GM10847 (cell line): ENCODE measurements around the gene AHDC1.

Source experiments
- POLR2A ChIP-seq: IDR thresholded peaks from 2 replicates; pipeline ENCODE4 v1.6.1; 2011; ENCODE audit not compliant: insufficient read length; ENCODE audit errors: extremely low read depth

The AHDC1 gene, protein sequence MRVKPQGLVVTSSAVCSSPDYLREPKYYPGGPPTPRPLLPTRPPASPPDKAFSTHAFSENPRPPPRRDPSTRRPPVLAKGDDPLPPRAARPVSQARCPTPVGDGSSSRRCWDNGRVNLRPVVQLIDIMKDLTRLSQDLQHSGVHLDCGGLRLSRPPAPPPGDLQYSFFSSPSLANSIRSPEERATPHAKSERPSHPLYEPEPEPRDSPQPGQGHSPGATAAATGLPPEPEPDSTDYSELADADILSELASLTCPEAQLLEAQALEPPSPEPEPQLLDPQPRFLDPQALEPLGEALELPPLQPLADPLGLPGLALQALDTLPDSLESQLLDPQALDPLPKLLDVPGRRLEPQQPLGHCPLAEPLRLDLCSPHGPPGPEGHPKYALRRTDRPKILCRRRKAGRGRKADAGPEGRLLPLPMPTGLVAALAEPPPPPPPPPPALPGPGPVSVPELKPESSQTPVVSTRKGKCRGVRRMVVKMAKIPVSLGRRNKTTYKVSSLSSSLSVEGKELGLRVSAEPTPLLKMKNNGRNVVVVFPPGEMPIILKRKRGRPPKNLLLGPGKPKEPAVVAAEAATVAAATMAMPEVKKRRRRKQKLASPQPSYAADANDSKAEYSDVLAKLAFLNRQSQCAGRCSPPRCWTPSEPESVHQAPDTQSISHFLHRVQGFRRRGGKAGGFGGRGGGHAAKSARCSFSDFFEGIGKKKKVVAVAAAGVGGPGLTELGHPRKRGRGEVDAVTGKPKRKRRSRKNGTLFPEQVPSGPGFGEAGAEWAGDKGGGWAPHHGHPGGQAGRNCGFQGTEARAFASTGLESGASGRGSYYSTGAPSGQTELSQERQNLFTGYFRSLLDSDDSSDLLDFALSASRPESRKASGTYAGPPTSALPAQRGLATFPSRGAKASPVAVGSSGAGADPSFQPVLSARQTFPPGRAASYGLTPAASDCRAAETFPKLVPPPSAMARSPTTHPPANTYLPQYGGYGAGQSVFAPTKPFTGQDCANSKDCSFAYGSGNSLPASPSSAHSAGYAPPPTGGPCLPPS (N-terminal part only)

GRCh38 chr1:27603681-27604578 lies at the start of gene AHDC1:
AHDC1 (minus strand) TSS chr1:27604144; CDS start chr1:27552115, 52,029 bp downstream.
- TF ChIP-seq POLR2A = peak; percentile 81

- TF ChIP-seq POLR2A = no peak
Measured at GRCh38 chr1:27652111-27652864, 48.3 kb upstream of the AHDC1 start.

- TF ChIP-seq POLR2A = no peak
Measured at GRCh38 chr1:27650539-27651175, 46.7 kb upstream of the AHDC1 start.

DNA sequence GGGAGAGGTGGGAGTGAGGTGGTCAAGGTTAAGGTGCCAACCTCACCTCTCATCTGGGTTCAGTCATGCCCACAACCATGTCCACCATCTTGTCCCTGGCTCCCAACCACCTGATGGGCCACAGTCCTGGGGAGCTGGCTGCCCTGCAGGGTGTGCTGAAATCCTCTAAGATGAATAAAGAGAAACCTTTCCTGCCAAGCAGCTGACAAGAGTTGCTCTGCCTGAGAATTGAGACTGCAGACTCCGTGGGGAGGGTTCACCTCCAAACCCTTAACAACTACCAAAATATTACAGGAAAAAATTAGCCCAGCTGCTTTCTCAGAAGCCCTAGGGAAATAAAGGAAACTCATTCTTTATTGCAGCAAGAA lies 46.2 kb upstream of the AHDC1 start:
- TF ChIP-seq POLR2A = no peak

GRCh38 chr1:27649306-27649635 lies 45.3 kb upstream of the AHDC1 start:
- TF ChIP-seq POLR2A = no peak

GRCh38 chr1:27648602-27649305 lies 44.8 kb upstream of the AHDC1 start:
- TF ChIP-seq POLR2A = no peak

- no peak for TF ChIP-seq POLR2A
Measured at GRCh38 chr1:27647328-27647727, 43.4 kb upstream of the AHDC1 start.

DNA sequence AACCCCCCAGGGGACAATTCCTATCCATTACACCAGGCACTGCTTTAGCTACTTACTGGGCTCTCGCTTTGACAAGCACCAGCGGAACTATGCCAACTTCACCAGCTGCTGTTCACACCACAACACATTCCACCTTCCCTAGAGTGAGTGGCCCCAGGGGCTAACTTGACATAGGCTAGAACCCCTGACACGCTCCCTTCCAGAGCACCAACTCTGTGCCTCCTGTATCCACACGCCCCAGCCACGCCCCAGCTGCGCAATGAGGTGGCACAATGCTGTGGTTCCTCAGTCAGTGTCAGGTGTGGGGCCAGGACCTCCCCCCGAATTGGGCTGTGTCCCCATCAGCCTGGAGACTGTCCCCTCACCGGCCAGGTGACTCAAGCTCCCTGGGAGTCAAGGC lies 42.7 kb upstream of the AHDC1 start:
- no peak for TF ChIP-seq POLR2A

GRCh38 chr1:27645071-27645415 lies 41.1 kb upstream of the AHDC1 start:
- no peak for TF ChIP-seq POLR2A

DNA sequence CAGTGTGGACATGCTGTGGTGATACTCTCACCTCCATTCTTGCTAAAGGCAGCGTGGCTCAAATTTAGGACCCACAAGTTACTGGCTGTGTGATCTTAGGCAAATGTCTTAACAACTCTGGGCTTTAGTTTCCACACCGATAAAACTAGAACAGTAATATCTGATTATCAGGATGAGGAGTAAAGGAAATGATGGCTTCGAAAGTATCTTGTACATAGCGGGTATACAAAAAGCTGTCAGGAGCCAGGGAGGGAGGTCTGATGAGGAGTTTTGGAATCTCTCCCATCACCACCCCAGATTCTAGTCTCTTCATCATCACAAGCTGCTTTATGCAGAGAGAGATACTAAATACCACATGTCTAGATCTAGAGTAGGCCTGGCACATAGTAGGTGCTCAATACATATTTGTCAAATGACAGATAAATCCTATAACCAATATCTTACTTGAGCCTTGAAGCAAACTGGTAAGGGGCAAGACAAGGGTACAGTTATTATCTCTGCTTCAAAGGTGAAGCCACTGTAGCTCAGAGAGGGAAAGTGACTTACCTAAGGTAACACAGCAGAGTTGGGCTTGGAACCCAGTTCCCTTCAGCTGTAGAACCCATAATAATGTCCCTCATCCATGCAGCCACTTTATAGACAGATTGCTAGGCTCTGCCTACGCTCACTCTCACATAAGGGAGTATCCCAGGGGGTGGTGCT lies 40.6 kb upstream of the AHDC1 start:
- TF ChIP-seq POLR2A = no peak

DNA sequence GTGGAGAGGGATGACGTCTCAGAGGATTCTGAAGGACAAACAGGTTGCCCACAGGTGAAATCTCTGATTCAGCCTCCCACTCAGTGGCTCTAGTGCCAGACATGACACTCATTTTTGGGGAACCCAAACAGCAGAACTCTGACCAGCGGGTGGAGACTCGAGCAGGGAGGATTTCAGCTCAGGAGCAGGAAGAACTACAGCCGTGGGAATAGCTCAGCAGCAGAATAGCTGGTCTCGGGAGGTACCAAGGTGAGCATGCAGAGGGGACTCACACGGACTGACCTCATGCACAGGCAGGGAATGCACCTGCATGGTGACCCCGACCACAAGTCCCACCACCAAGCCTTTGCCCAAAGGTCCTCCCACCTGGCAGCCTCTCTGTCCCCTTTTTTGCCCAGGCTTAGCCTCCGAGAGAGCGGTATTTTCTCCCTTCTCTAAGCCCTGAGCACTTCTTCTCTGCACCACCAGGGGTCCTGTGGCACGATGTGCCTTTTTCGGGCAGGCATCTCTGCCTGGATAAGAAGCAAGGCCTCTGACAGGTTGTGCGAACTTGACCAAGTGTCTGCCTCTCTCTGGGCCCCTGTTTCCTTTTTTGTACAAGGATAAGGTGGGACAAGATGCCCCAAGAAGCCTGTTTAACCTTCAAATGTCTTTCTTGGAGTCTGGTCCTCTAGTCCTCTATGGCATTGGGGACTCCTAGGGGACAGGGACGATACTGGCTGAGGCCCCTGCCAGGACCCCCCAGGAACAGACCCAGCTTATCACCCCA lies 39.8 kb upstream of the AHDC1 start:
- no peak for TF ChIP-seq POLR2A

DNA sequence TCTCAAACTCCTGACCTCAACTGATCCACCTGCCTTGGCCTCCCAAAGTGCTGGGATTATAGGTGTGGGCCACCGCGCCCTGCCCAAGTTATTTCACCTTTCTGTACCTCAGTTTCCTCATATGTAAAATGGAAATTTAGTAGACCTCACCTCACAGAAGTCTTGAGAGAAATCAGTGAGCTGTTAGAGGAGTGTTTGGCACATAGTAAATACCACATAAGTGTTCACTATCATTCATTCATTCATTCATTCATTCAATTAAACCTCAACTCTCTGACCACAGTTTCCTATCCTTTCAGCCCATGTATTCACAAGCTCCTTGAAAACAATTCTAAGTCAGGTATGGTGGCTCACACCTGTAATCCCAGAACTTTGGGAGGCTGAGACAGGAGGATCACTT lies 34.9 kb upstream of the AHDC1 start:
- TF ChIP-seq POLR2A = no peak
